Tibial artery (tissue), 4 donors: ENCODE results near the gene SIL1.

Source experiments
- DNase-seq, 2 donors: peaks; one replicate each; pipeline ENCODE4 v3.0.0-alpha.2; 2019
- H3K27ac ChIP-seq, 2 donors: fragments of 200-600 bp; sonication (generic) in 1 of 2; 1 replicate in 1 of 2; 2 replicates in 1 of 2; pipeline ENCODE4 v1.5.1; 2018 to 2019; ENCODE audit warnings: mild to moderate bottlenecking in 1 of 2
- H3K27me3 ChIP-seq, 2 donors: fragments of 200-600 bp; sonication (generic) in 1 of 2; one replicate each; pipeline versions ENCODE4 v1.5.1 to v1.6.0; 2016 to 2019
- H3K36me3 ChIP-seq, 3 donors: fragments of 200-600 bp; sonication (generic) in 2 of 3; one replicate each; pipeline ENCODE4 v1.5.1; 2016 to 2019; ENCODE audit warnings: mild to moderate bottlenecking in 2 of 3
- H3K4me1 ChIP-seq, 4 donors: fragments of 200-600 bp; sonication (generic) in 2 of 4; 1 replicate in 3 of 4; 2 replicates in 1 of 4; pipeline ENCODE4 v1.5.1; 2016 to 2019
- H3K4me3 ChIP-seq, 2 donors: fragments of 200-600 bp; sonication (generic) in 1 of 2; 1 replicate in 1 of 2; 2 replicates in 1 of 2; pipeline ENCODE4 v1.5.1; 2018 to 2019; ENCODE audit warnings: mild to moderate bottlenecking in 2 of 2
- H3K9me3 ChIP-seq, 3 donors: fragments of 200-600 bp; sonication (generic) in 1 of 3; one replicate each; pipeline ENCODE4 v1.5.1; 2016 to 2019
- intact Hi-C: fragments of 100-400 bp; cut with DNase I; formaldehyde crosslinking; loops from one replicate; pipeline ENCODE4 v1.15.0; 2023; ENCODE audit warnings: low total_unique reads
- TF ChIP-seq, protein P1 (sequence below), 2 experiments: fragments of 200-600 bp in 1 of 2; fragments of 450-650 bp in 1 of 2; IDR thresholded peaks; one replicate each; pipeline ENCODE4 v1.5.1; 2017 to 2019; ENCODE audit warnings: antibody characterized with exemption in 2 of 2, mild to moderate bottlenecking in 1 of 2, moderate library complexity in 1 of 2

Gene SIL1

DNA sequence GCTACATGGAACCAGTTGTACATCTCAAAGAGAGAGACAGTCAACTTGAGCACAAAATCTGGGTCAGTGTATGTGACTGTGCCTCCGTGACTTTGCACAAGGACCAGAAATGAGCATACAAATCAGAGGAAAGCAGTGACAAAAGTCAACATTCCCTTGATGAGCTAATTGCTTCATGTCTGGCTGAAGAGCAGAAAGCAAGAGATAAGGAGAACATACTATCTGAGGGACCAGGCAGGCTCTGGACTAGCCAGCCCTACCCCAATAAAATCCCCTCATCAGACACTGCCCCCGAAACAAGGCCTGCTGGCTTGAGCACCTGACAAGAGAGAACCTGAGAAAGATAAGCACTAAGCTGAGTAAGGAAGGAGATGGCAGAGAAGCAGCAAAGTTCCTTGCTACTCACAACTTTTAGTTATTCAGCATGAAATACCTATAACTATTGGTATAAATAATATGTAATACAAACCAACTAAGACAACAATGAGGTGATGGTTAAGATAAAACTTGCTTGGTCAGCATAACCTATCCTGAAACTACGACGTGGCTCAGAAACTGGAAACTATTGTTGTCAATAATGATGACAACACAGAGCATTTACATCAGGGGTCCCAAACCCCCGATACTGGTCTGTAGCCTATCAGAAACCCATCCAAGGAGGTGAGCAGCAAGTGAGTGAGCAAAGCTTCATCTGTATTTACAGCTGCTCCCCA lies 9.5 kb downstream of the SIL1 start:
- no peak overlapping the region for H3K4me3 ChIP-seq
- intact Hi-C loops: no loop called here
- TF ChIP-seq, protein P1, sequence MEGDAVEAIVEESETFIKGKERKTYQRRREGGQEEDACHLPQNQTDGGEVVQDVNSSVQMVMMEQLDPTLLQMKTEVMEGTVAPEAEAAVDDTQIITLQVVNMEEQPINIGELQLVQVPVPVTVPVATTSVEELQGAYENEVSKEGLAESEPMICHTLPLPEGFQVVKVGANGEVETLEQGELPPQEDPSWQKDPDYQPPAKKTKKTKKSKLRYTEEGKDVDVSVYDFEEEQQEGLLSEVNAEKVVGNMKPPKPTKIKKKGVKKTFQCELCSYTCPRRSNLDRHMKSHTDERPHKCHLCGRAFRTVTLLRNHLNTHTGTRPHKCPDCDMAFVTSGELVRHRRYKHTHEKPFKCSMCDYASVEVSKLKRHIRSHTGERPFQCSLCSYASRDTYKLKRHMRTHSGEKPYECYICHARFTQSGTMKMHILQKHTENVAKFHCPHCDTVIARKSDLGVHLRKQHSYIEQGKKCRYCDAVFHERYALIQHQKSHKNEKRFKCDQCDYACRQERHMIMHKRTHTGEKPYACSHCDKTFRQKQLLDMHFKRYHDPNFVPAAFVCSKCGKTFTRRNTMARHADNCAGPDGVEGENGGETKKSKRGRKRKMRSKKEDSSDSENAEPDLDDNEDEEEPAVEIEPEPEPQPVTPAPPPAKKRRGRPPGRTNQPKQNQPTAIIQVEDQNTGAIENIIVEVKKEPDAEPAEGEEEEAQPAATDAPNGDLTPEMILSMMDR (IDR thresholded peaks at IDR 0.05): no peak
- H3K36me3 ChIP-seq: no peaks in the 10 kb centered on the region
- no peaks in the 10 kb centered on the region for H3K9me3 ChIP-seq
- no peak overlapping the region for H3K27ac ChIP-seq
- no peaks in the 10 kb centered on the region for H3K27me3 ChIP-seq
- H3K4me1 ChIP-seq: peaks cover 0 to 36% (median 19%) of the 10 kb centered on the region in 4 donors
- DNase-seq: no peak

DNA sequence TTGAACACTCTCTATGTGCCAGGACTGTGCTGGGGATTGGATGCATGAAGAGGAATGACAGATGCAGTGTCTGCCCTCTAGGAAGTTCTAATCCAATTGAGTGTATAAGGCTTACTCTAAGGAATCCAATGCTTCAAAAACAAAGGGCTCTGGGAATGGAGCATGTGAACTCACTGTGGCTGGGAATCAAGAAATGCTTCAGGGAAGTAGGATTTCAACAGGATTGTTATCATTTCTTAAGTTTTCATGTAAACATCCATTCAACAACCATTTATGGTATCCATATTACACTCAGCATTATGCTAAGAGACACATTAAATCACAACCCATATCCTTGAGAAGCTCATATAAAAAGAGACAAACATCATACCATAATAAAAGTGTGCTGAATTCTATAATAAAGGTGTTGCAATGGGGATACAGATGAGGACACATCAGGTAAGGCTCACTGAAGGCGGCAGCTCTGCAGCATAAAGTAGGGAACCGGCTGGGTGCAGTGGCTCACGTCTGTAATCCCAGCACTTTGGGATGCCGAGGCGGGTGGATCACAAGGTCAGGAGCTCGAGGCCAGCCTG lies 11.3 kb downstream of the SIL1 start:
- H3K9me3 ChIP-seq: no peaks in the 10 kb centered on the region
- peaks cover 0 to 45% (median 26%) of the 10 kb centered on the region in 4 donors for H3K4me1 ChIP-seq
- no peak overlapping the region for H3K4me3 ChIP-seq
- DNase-seq: no peak
- no peaks in the 10 kb centered on the region for H3K36me3 ChIP-seq
- no peak overlapping the region for H3K27ac ChIP-seq
- intact Hi-C loops: no loop called here
- H3K27me3 ChIP-seq: no peaks in the 10 kb centered on the region
- TF ChIP-seq, protein P1 (IDR thresholded peaks at IDR 0.05): no peak

DNA sequence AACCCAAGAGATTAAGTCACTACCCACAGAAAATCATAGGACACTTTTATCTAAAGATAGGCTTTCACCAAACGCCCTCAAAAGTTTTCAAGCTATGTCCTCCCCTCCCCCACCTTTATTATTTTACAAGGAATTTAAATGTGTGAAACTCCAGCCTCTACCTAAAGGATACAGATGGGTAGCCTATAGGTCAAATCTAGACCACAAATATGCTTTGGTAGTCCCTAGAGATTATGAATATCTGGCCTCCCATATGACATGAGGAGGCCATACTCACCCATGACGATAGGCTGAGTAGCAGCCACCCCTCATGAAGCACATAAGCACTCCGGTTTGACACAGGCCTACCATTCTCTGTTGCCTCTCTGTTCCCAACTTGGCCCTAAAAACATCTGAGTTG lies 11.9 kb downstream of the SIL1 start:
- Histone ChIP-seq H3K27me3 (no peaks in the 10 kb centered on the region), H3K9me3 (no peaks in the 10 kb centered on the region), H3K27ac (no peak overlapping the region), H3K4me3 (no peak overlapping the region), H3K4me1 (peaks cover 0 to 51% (median 30%) of the 10 kb centered on the region in 4 donors), H3K36me3 (no peaks in the 10 kb centered on the region)
- DNase-seq: no peak
- TF ChIP-seq, protein P1 (IDR thresholded peaks at IDR 0.05): no peak
- intact Hi-C loops: no loop called here

DNA sequence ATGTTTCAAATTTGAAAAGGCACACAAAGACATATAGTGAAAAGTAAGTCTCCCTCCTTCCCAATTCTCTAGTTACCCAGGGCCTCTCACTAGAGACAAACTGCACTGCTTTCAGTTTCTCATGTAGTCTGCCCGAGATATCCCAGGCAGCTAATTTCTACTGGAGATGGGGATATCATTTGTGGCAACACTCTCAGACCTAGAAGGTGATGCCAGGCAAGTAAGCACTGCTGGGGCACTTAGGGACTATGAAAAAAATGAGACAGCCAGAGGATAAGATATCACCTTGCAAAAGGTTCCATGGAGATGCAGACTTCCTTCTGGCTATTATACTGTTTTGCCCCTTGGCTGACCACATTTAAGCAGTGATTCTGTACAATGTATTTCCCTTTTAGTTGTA lies 12.6 kb downstream of the SIL1 start:
- no peak overlapping the region for H3K27ac ChIP-seq
- DNase-seq: peak in 1 of 2 donors; percentile 11
- peaks cover 0 to 55% (median 35%) of the 10 kb centered on the region in 4 donors for H3K4me1 ChIP-seq
- no peaks in the 10 kb centered on the region for H3K36me3 ChIP-seq
- no peaks in the 10 kb centered on the region for H3K27me3 ChIP-seq
- H3K9me3 ChIP-seq: no peaks in the 10 kb centered on the region
- TF ChIP-seq, protein P1 (IDR thresholded peaks at IDR 0.05): no peak
- intact Hi-C loops: no loop called here
- no peak overlapping the region for H3K4me3 ChIP-seq

DNA sequence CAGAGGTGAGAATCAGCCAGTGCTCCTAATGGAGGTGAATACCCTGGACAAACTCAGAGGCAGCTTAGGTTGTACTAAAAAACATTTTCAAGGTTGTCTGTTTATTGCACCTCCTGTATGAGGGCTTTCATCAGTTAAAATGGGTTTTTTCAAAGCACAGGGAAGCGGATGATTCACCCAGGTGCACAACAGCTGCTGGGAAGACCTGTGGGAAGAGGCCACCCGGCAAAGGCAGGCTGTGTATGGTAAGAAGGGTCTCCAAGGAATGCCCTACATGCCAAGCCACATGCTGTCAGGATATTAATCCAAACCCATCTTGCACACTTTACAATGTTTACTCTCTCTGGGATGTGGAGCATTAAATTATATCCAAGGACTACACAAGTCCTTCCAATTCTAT lies 14.7 kb downstream of the SIL1 start:
- H3K4me3 ChIP-seq: no peak overlapping the region
- TF ChIP-seq, protein P1 (IDR thresholded peaks at IDR 0.05): no peak
- H3K36me3 ChIP-seq: no peaks in the 10 kb centered on the region
- H3K27ac ChIP-seq: no peak overlapping the region
- H3K4me1 ChIP-seq: peaks cover 1 to 61% (median 43%) of the 10 kb centered on the region in 4 donors
- DNase-seq: peak in 1 of 2 donors; percentile 2
- intact Hi-C loops: no loop called here
- no peaks in the 10 kb centered on the region for H3K27me3 ChIP-seq
- no peaks in the 10 kb centered on the region for H3K9me3 ChIP-seq
